ELR (cell line): ENCODE measurements around the gene CIDEB.
"Not testable (repeated sequence)": the region's sequence is repeated elsewhere in the genome, so short reads cannot be mapped to it uniquely, and the experiment has no call there.

ENCODE experiments used
- DNase-seq: peaks from one replicate; pipeline ENCODE4 v3.0.0-alpha.2; 2015; ENCODE audit warnings: low read depth

The CIDEB gene, protein sequence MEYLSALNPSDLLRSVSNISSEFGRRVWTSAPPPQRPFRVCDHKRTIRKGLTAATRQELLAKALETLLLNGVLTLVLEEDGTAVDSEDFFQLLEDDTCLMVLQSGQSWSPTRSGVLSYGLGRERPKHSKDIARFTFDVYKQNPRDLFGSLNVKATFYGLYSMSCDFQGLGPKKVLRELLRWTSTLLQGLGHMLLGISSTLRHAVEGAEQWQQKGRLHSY

DNA sequence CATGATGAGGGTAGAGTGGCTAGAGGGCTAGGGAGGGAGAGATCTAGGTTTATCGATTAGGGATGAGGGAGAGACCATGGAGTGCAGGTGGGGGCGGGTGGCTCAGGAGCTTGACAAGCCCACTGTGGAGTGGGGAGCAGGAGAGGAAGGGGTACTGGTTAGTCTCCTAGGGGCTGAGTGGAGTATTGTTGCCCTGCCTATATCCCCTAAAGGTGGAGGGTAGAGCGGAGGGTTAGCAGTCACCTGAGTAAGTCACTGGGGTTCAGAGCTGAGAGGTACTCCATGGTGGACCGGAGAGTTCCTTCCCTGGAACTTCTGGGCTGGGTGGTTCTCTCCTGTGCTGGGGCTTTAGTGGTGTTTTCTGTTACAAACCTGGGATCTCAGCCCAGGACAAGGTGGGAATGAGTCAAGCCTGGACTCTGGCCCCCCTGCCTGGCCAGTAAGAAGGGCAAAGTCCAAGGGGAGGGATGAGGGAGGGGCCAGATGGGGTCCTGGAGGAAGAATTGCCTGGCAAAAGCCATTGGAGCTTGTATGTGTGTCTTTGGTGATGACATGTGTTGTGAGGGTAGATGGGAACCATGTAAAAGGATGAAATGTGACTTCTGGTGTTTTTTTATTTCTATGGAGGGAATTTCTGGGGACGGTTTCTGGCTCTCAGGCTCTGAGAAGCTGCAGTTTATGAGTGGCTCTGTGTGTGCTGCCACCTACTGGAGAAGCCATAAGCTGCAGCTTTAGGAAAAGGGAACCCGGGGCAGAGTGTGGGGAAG lies at the start of gene CIDEB:
TSS of gene CIDEB (minus strand) at position 403 of the 767 bp plus-strand sequence. CDS start at position 284, 119 bp downstream.
- DNase-seq: peak; percentile 67

DNA sequence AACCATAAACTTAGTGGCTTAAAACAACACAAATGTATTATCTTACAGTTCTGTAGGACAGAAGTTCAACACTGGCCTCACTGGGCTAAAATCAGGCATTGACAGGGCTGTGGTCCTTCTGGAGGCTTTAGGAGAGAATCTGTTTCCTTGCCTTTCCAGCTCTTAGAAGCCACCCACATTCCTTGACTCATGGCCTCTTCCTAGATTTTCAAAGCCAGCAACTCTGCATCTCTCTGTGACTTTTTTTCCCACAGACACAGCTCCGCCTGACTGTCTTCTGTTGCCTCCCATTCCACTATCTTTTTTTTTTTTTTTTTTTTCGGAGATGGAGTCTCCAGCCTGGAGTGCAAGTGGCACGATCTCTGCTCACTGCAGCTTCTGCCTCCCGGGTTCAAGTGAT lies 48.4 kb upstream of the CIDEB start:
- no peak for DNase-seq

DNA sequence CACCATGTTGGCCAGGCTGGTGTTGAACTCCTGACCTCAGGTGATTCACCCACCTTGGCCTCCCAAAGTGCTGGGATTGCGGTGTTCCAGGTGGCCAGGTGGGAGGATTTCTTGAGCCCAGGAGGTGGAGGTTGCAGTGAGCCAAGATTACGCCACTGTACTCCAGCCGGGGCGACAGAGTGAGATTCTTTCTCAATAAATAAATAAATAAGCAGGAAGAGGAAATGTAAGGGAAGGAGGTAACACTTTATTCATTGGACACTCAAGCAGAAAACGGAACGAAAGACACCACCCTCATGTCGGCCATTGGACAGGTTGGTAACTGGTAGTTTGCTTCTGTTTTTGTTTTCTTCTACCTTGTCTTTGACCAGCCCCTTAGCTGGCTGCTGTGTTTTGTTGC lies 47.2 kb upstream of the CIDEB start:
- no peak for DNase-seq

DNA sequence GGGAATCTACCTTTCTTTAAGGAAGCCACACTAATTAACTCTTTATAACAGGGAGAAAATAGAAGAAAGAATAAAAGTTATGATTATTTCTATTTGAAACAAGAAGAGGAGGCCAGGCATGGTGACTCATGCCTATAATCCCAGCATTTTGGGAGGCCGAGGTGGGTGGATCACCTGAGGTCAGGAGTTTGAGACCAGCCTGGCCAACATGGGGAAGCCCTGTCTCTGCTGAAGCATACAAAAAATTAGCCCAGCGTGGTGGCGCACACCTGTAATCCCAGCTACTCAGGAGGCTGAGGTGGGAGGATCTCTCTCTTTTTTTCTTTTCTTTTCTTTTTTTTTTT lies 46.7 kb upstream of the CIDEB start:
- DNase-seq: not testable (repeated sequence)

DNA sequence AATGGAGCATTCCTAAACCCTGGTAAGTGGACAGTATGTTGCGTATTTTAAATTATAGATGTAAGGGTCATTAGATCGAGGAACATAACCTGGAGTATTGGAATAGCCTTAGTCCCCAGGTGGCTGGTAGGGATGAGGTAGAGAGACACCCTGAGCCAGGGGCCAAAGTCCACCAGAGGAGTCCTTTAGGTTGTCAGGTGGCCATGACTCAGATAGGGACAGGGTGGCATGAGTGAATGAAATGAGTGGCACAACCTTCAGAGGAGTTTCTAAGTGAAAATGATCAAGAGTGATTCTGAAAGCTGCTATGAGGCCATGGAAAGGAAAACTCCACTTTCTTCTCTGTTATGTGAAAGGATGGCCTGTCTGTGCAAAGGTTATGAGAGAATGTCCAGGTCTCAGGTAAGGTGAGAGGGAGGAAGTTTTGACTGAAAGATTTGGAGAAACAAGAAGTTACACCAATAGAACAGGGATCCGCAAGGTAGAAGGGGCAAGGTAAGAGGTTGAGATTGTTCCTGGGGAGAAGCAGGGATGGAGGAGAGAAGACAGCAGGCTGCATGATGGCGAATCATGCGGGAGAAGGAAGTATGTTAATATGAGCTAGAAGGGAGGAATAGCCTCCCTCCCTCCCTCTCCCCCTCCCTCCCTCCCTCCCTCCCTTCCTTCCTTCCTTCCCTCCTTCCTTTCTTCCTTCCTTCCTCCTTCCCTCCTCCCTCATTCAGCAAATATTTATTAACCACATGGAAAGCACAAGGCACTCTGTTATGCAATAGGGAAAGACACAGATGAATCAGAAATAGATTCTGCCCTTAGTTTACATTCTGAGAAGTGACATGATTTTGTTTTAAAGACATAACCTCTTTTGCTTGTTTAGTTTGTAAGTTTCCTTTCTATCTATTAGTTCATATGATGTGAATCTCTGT lies 46.0 kb upstream of the CIDEB start:
- DNase-seq: peak; percentile 63

DNA sequence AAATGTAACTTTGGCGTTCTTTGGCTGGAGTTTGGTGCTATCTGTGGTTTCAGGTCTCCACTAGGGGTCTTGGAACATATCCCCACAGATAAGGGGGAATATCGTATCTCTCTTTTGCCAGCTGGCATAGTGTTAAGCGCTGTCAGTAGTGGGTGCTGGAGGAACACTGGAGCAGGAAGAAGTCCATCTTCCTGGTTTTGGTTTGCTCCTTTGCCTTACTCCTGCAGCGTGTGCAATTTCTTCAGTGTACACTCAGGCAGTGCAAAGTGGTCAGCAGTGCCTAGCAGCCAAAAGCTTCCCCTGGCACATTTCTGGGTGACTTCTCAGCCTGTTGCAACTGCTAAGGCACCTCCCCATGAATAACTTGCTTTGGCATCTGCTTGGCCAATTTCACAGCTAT lies 43.7 kb upstream of the CIDEB start:
- DNase-seq: no peak

DNA sequence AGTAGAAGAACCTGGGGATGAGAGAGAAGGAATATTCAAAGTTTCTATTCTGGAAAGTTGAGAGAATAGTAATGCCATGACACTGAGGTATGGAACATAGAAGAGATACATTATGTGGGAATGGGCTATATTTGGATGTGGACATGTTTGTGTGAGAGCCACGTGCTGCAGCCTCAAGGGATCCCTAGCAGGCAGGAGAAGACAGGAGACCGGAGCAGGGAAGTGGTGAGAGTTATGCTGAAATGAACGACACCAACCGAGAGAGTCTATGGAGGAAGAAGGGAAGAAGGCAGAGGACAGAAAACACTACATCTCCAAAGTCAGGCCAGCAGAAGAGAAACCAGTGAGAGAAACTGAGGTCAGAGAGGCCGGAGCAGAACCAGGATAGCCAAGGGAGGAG lies 42.0 kb upstream of the CIDEB start:
- DNase-seq: no peak

DNA sequence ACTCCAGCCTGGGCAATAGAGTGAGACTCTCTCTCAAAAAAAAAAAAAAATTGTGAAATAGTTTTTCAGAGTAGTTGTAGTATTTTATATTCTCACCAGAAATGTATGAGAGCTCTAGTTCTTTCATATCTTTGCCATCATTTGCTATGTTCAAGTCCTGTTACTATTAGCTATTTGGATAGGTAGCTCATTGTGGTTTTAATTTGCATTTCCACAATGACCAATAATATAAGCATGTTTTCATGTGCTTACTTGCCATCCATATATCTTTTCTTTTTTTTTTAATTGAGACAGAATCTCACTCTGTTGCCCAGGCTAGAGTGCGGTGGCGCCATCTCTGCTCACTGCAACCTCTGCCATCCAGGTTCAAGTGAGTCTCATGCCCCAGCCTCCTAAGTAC lies 40.4 kb upstream of the CIDEB start:
- DNase-seq: no peak

DNA sequence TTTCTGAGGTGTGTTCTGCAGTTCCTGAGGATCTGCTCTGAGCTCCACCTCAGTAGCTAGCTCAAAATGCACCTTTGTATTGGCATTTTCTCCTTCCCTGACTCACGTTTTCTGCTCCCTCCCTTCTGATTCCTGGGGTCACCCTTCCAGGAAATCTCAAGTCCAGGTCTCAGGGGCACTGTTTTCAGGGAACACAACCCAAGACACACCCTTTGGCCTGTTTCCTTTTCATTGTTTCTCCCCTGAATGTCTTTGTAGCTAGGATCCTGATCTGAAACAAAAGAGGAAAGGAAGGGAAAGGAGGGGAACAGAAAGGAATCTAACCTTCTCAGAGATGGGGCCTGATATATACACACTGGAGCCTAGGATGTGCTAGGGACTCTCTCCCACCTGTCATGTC lies 39.4 kb upstream of the CIDEB start:
- DNase-seq: no peak

DNA sequence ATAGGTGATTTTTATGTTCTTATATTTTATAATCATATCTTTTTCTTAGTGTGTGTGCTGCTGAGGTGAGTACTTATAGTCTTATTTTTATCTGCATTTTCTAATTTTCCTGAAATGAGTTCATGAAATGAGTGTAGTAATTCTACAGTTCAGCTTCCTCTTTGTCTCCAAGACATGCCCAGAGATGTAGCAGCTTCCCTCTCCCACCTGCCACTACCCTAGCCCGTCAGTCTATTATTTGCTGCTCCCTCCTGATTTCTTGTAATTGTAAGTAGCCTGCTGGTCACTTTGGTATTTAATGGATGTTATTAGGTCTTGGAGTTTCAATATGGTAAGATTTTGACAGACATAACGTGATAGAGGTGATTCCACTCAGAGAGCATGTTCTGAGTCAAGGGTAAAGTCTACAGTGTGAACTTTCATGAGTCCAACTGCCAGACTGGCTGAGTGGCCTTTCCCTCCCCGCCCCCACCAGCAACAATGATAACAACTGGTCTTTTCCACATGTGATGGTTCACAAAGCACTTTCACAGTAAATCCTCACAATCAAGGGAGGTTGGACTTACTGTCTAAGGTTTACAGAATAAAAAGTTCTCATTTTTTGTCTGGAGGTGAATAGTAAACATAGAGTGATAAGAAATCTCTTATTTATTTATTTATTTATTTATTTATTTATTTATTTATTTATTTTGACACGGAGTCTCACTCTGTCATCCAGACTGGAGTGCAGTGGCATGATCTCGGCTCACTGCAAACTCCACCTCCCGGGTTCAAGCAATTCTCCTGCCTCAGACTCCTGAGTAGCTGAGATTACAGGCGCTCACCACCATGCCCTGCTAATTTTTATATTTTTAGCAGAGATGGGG lies 36.3 kb upstream of the CIDEB start:
- no peak for DNase-seq

DNA sequence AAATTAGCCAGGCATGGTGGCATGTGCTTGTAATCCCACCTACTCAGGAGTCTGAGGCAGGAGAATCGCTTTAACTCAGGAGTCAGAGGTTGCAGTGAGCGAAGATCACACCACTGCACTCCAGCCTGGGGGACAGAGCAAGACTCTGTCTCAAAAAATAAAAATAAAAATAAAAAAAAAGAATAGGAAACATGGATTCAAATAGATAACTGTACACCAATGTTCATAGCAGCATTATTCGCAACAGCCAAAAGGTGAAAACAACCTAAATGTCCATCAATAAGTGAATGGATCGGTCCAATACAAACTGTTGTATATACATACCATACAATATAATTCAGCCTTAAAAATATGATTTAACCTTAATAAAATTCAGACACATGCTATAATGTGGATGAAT lies 35.1 kb upstream of the CIDEB start:
- DNase-seq: no peak

DNA sequence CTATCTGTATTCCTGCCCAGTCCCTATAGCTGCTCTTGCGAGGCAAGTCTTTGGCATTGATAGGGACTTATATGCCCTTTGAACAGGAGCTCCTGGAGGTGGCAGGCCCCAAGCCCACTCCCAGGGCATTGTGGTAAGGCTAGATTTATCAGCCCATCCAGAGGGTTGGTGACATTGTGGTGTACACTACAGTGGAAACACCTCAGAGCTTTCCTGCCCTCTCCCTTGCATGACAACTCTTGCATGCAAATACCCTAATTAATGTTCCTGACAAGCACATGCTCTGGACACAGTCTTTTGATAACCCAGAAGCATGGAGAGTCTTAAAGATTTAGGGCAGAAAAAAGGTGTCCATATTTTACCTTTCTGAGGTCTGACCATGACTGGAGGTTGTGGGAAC lies 32.8 kb upstream of the CIDEB start:
- DNase-seq: no peak

DNA sequence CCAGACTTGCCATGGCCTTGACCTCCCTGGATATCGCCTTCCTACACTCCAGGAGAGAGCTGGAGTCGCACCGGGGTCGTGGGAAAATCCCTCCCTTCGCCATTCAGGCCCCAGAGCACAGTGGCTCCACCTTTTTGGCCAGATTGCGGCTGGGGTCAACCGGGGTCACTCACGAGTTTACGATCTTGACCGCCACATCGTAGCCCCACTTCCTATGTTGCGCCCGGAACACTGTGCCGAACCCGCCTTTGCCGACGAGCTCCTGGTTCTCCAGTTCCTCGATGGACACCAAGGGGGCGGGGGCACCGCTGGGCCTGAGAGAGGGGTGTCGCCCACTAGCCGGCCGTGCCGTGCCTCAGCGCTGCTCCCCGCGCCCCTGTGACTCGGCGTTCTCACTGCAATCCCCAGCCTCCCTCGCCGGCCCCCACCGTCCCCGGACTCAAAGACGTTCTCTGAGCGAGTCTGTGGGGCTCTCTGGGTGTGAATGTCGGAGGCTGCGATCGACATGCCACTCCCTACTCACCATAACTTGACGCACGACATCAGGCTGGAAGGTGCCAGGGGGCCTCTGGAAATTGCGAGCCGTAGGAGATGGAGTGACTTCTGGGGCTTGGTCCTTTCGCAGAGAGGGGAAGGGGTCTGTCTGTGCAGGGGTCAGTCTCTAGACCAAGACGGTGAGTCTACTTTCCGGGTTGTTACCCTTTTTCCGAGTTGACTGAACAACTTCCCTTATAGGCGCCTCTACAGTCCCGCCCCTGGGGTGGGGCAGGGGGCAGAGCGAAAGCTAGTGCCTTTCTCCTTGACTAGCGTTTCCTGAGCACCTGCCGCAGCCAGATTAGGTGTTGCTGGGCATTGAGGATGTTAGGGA lies 31.7 kb upstream of the CIDEB start, which contains the start of gene RIPK3:
TSS of gene RIPK3 (minus strand) at position 708 of the 868 bp plus-strand sequence. CDS start at position 543, 165 bp downstream.
- no peak for DNase-seq

DNA sequence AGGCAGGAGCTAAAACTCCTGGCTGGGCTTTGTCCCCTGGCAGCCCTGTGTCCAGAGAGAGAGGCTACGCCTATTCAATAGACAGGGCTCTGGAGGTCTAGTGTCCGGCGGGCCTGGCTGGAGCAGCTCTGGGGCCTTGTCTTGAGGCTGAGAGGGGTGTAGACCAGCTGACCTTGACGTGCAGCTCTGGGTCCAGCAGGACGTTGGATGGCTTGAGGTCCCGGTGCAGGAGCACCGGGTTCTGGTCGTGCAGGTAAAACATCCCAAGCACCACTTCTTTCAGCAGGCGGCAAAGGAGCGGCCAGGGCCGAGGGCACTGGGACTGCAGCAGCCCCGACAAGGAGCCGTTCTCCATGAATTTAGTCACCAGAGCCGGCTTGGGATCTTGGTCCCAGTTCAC lies 31.1 kb upstream of the CIDEB start:
- no peak for DNase-seq

DNA sequence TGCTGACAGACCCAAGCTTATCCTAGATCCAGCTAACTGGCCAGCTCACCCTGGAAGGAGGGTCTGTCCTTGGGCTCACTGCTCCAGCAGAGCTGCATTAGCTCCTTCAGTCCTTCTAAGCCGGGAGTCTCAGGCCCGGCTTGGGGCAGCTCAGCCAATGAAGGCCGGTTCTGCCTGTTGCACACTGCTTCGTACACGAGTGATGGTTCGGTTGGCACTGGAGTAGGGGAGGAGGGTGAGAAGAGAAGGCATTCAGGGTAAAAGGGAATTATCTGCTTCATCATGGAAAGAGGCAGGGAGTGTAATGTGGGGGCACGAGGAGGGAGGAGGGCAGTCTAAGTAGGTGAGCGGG lies 30.0 kb upstream of the CIDEB start:
- DNase-seq: no peak

DNA sequence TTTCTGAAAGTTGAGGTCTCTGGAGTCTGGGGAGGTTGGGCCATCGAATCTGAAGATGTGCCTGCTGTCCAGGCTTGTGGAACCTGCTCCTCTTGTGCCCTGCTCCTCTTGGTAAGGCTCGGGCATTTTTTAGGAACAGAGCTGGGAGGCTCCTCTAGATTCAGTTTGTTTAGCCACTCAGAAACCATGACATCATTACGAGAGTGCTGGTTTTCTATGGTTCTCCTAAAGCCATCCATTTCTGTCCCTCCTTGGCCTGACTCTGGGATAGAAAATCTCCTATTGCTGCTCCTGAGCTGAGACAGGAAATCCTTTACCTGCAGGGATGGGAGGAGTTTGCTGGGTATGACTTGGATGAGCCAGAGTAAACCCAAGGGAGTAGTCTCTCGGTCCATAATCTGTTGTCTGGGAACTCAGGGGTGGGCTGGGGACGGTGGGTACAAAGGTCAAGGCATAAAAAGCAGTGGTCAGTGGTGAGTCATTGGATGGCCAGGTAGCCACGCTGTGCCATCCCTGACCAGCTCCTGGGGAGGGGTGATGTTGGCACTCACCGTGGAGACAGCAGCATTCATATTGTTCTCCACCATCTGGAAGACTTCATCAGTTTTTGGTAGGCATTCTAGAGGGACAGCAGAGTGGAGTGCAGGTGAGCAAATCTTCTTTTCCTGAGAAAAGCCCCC lies 29.5 kb upstream of the CIDEB start:
- no peak for DNase-seq

DNA sequence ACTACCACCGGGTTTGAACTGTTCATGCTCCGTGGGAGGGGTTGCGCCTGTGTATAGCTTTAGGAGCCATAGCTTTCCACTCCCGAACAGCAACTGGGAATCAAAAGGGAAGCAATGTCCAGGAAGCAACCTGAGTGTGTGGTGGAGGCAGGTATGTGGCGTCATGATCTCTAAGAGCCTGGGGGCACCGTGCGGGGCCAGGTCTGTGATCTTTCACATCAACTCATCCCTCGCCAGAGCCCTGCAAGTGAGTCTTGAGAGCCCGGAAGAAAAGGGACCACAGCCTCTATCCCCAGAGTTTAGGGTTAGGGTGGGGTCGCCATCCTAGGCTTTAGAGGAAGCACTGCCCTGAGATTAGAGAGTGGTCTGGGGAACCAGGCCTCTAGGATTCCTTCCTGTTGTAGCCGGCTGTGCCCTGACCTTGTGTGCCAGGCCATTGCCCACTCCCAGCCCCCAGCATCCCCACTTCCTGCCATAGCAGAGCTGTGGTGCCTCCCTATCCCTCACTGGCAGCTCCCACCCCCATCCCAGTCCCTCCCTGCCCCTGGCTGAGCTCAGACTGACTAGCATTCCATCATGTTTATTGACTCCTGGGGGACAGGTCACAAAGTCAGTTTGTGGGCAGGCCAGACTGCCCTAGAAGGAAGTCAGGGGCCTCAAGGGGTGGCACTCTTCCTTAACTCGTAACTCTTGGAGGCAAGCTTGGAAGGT lies 27.8 kb upstream of the CIDEB start:
- no peak for DNase-seq

DNA sequence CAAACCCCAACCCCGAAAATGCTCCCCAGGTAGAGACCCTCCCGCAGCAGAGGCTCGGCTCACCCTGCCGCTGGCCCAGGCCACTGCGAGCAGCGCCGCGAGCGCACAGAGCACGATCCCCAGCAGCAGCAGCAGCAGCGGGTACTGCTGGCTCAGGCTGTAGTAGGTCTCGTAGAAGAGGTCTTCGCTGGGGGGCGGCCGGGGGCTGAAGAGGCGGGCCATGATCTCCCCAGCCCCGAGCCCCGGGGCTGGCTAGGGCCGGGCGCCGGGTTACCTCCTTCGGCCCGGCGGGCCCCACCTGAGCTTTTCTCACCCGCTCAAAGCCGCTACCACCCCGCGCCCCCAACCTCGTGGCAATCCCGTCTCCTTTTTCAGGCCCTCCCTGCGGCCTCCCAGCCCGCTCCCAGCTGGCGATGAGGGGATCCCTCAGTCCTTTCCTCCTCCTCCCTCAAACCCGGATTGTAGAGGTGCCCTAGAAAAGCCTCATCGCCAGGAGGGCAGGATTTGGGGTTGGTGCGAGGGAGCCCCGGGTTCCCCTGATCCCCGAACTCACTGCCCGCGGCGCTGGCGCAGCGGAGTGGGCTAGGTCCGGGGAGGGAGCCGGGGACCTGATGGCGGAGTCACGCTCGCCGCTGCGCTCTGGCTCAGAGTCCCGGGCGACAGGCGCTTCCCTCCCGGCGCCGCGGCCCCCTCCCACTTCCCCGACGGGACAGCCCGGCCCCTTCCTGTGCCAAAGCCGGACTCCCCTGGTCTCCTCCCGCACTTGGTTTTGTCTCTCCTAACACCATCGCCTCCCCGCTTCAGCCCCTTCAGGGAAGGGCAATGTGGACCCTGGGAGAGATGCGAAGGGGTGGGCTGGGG lies 26.9 kb upstream of the CIDEB start, which contains the start of gene ADCY4:
TSS of gene ADCY4 (minus strand) at position 641 of the 861 bp plus-strand sequence. CDS start at position 222, 419 bp downstream.
- no peak for DNase-seq
